ENCODE results near the gene MAP2K1.
A peak's percentile ranks its signal among the peaks of the same experiment; 100 is the strongest.
"Not testable (repeated sequence)": the region's sequence is repeated elsewhere in the genome, so short reads cannot be mapped to it uniquely, and the experiment has no call there.

The MAP2K1 gene

DNA sequence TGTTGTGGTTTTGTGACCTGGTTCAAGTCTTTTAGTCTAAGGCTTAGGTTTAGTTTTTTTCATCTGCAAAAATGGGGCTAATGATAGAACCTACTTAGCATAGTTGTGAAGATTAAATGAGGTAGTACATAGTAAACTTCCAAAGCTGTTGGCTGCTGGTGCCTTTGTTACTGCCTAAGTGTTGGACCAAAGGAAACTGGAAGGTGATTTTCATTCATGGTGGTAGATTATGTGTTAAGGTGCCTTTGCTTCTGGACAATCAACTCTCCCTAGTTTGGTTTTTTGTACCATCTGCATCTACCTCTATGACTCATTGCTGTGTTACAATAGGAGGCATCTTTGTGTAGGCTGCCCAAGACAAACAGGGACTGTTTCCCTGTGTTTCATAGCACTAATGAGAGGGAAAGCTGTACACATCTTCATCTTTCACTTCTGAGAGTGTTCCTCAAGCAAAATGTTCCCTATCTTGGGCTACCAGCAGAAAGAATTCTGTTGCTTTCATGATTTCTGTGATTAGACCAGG lies 3.2 kb downstream of the MAP2K1 start:
- H3K4me3 ChIP-seq (ENCODE audit: low read depth, low read length) = no peak overlapping the region
- DNase-seq (ENCODE audit: low read depth) = no peak

DNA sequence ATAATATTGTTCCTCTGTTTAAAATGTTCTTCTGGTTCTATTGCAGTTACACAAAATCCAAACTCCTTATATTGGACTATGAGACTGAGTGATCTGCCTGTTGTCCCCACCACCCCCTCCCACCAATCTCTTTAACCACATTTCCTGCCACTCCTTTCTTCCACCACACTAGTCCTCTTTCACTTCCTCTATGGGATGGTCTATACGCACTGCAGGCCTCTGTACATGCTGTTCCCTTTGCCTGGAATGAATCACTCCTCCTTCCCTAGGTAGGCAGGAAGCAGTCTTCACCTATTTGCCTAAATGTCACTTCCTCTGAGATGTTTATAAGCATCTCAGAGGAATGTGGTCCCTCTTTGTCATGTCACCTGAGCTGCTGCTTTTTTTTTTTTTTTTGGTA lies 4.0 kb downstream of the MAP2K1 start:
- H3K4me3 ChIP-seq (ENCODE audit: low read depth, low read length) = no peak overlapping the region
- no peak for DNase-seq (ENCODE audit: low read depth)

GRCh38 chr15:66393037-66393436 lies 6.3 kb downstream of the MAP2K1 start:
- H3K4me3 ChIP-seq (ENCODE audit: low read depth, low read length); DNase-seq (ENCODE audit: low read depth): not testable (repeated sequence)

- H3K4me3 ChIP-seq (ENCODE audit: low read depth, low read length) = no peak overlapping the region
Observed at GRCh38 chr15:66394472-66394871, 7.8 kb downstream of the MAP2K1 start.

DNA sequence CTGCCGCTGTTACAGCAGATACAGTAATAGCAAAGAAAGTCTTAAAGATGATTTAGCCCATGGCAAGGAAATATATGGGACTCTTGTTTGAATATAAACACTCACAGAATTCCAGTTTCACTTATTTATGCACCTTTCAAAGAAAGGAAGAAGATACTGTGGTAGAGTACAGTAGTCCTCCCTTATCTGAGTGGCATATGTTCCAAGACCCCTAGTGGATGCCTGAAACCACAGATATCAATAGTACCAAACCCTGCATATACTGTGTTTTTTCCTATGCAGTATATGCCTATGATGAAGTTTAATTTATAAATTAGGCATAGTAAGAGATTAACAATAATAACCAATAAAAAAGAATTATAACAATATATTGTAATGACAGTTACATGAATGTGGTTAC lies 8.2 kb downstream of the MAP2K1 start:
- no peak for DNase-seq (ENCODE audit: low read depth)
- no peak overlapping the region for H3K4me3 ChIP-seq (ENCODE audit: low read depth, low read length)

More at GRCh38 chr15:66394472-66394871, 7.8 kb downstream of the MAP2K1 start:
- no peak for DNase-seq (ENCODE audit: low read depth)

DNA sequence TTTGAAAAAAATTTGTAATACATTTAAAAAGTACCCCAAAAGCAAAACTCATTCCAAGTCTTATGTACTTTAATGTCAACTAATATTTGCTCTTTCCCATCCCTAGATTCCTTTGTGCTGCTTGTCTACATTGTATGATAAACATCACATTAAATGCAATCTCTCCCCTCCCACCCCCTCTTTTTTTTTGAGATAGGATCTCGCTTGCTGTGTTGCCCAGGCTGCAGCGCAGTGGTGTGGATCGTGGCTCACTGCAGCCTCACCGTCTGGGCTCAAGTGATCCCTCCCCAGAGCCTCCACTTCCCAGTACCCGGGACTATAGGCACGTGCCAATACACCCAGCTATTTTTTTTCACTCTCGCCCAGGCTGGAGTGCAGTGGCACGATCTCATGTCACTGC lies 12.6 kb downstream of the MAP2K1 start:
- no peak overlapping the region for H3K4me3 ChIP-seq (ENCODE audit: low read depth, low read length)
- DNase-seq (ENCODE audit: low read depth) = no peak

- DNase-seq (ENCODE audit: low read depth) = no peak
- no peak overlapping the region for H3K4me3 ChIP-seq (ENCODE audit: low read depth, low read length)
Observed at GRCh38 chr15:66400351-66400774, 13.7 kb downstream of the MAP2K1 start.

GRCh38 chr15:66401130-66402021 lies 14.7 kb downstream of the MAP2K1 start:
- H3K4me3 ChIP-seq (ENCODE audit: low read depth, low read length) = no peak overlapping the region
- DNase-seq (ENCODE audit: low read depth) = no peak

DNA sequence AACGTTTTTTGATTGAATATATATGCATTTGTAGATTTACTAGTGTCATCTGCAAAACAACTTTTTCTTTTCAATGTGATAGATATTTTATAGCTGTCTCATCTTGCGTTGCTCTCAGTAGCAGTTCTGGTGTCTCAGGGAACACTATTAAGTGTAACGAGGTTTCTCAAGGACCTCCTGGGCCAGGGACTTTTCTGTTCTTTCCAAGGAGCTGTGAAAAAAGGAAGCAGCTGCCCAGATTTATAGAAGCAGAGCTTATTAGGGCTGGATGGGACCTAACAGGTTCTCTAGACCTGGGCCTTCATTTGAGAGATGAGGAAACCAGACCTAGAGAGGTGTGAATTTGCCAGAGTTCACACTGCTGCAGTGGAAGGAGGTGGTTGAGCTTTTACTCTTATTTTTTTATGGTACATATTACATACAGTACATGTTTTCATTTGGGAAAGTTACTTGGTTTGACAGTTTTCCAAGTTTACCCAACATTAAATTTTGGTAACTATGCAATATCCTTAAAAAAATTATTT lies 16.1 kb downstream of the MAP2K1 start:
- DNase-seq (ENCODE audit: low read depth) = no peak

DNA sequence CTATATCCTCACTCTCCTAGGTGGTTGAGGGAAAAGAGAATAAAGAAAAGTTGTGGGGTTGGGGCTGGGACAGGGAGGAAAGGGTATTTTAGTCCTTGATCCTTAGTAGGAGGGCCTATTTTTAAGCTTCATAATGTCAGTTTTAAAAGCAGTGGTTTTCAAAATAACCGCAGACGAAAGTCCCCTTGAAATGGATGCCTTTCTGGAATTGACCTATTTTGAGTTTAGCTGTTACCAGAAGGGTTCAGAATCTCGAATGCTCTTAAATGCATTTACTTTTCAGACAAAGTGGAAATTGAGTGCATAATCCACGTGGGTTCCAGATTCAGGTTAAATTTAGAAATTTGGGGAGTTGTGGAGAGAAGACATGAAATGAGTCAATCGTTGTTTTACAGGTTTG lies 16.6 kb downstream of the MAP2K1 start:
- no peak for DNase-seq (ENCODE audit: low read depth)
- no peak overlapping the region for H3K4me3 ChIP-seq (ENCODE audit: low read depth, low read length)

More for the DNA sequence above, 16.1 kb downstream of the MAP2K1 start:
- no peak overlapping the region for H3K4me3 ChIP-seq (ENCODE audit: low read depth, low read length)

GRCh38 chr15:66404122-66404521 lies 17.4 kb downstream of the MAP2K1 start:
- DNase-seq (ENCODE audit: low read depth) = no peak
- H3K4me3 ChIP-seq (ENCODE audit: low read depth, low read length) = no peak overlapping the region

- no peak overlapping the region for H3K4me3 ChIP-seq (ENCODE audit: low read depth, low read length)
- no peak for DNase-seq (ENCODE audit: low read depth)
Observed at GRCh38 chr15:66404532-66404931, 17.8 kb downstream of the MAP2K1 start.

DNA sequence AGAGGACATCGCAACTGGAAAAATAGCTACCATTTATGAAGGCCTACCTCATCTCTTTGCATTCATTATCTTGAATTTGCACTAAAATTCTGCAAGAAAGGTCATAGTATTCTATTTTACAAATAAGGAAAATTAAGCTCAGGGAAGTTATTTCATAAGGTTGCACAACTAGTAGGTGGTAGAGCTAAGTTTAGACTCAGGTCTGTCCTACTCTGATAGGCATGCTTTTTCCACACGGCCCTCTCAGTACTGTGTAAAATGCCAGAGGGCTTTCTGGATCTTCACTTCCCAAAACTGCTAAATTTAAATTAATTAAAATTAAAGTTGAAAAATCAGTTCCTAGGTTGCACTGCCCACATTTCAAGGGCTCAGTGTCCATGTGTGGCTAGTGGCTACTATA lies 18.3 kb downstream of the MAP2K1 start:
- H3K4me3 ChIP-seq (ENCODE audit: low read depth, low read length) = no peak overlapping the region
- DNase-seq (ENCODE audit: low read depth) = no peak

DNA sequence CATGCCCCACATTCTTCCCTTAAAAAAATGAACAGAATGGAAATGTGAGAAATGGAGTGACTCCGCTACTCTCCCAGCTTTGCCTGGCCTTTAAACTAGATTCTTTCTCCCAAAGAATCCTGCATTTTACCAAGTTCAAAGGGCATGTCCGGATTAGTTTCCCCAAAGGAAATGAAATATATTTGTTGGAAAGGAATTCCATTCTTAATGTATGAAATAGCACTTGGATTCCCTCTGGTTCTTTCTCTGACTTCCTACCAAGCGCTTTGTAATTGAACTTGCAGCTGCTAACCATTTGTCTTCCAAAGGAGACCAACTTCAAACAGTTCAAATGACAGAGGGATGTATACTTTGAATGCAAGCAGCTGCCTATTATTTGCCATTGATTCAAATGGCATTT lies 18.9 kb downstream of the MAP2K1 start:
- H3K4me3 ChIP-seq (ENCODE audit: low read depth, low read length) = no peak overlapping the region
- peak; percentile 30 for DNase-seq (ENCODE audit: low read depth)

DNA sequence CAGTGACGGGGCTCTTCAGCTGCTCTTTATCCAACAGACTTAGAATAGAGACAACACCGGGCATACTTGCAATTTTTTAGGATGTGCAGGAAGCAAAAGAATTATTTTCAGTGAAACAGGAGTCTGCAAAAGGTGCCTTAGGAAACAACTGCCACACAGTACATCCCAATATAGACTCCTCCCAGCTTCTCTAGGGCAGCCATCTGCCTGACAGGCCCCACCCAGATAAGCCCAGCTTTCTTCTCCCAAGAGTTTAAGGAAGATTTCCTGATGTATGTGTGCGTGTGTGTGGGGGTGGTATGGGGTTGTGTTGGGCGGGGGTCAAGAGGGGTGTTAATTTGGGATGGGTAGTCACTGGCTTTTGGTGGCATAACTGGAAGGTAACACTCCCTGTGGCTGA lies 21.5 kb downstream of the MAP2K1 start:
- H3K4me3 ChIP-seq (ENCODE audit: low read depth, low read length) = no peak overlapping the region
- no peak for DNase-seq (ENCODE audit: low read depth)

- DNase-seq (ENCODE audit: low read depth) = no peak
- no peak overlapping the region for H3K4me3 ChIP-seq (ENCODE audit: low read depth, low read length)
Observed at GRCh38 chr15:66408675-66409282, 22.1 kb downstream of the MAP2K1 start.

- no peak for DNase-seq (ENCODE audit: low read depth)
- no peak overlapping the region for H3K4me3 ChIP-seq (ENCODE audit: low read depth, low read length)
Observed at GRCh38 chr15:66409565-66410108, 22.9 kb downstream of the MAP2K1 start.

DNA sequence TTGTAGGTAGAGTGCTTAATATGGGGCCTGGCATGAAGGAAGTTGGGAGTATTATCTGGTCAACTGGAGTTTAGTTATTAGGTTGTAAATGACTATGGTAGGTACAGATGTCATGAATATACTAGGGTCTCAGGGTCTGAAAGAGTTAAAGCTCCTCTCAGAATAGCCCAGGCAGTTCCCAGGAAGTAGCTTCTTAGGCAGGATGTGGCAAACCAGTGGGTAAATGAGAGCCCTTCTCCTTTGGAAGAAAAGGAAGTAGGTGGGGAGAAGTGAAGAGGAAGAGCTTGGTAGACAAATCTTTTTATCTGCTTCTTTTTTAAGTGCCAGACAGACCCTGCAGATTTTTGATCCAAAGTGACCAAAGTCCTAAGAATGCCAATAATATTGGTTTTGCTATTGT lies 24.5 kb downstream of the MAP2K1 start:
- no peak for DNase-seq (ENCODE audit: low read depth)
- no peak overlapping the region for H3K4me3 ChIP-seq (ENCODE audit: low read depth, low read length)

DNA sequence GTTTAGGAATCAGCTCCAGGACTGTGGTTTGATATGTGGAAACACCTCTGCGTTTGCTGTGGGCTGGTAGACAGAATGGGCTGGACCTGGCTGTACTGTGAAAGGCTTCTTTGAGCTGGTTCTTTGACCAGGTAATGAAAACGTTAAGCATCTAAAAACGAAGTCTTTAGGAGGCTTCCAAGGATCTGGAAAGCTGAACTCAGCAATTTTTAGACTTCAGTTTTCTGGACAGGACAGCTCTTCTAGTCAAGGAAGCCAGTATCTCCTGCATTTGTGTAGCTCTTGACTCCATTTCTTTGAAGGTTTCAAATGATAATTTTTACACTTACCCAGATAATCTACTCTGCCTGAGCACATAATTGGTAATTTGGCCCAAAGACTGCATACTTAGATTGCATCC lies 25.5 kb downstream of the MAP2K1 start:
- DNase-seq (ENCODE audit: low read depth) = no peak
- no peak overlapping the region for H3K4me3 ChIP-seq (ENCODE audit: low read depth, low read length)

- no peak overlapping the region for H3K4me3 ChIP-seq (ENCODE audit: low read depth, low read length)
- no peak for DNase-seq (ENCODE audit: low read depth)
Observed at GRCh38 chr15:66413579-66413978, 26.9 kb downstream of the MAP2K1 start.

Data from skeletal muscle cell (primary cell).